Epithelial cell of esophagus (primary cell): ENCODE data around the gene DEAF1.

Source experiments
- DNase-seq: peaks from one replicate; pipeline ENCODE4 v3.0.0; 2010; ENCODE audit warnings: low read depth
- H3K4me3 ChIP-seq: 2 replicates; pipeline ENCODE4 v1.5.1; 2011; ENCODE audit warnings: mild to moderate bottlenecking, low read length, control low read depth
- TF ChIP-seq, protein P1 (sequence below): IDR thresholded peaks from 2 replicates; pipeline ENCODE4 v1.5.1; 2011; ENCODE audit warnings: low read depth, mild to moderate bottlenecking, low read length, control low read depth, inconsistent platforms; ENCODE audit not compliant: insufficient read depth; ENCODE audit errors: missing control alignments

DEAF1 gene

DNA sequence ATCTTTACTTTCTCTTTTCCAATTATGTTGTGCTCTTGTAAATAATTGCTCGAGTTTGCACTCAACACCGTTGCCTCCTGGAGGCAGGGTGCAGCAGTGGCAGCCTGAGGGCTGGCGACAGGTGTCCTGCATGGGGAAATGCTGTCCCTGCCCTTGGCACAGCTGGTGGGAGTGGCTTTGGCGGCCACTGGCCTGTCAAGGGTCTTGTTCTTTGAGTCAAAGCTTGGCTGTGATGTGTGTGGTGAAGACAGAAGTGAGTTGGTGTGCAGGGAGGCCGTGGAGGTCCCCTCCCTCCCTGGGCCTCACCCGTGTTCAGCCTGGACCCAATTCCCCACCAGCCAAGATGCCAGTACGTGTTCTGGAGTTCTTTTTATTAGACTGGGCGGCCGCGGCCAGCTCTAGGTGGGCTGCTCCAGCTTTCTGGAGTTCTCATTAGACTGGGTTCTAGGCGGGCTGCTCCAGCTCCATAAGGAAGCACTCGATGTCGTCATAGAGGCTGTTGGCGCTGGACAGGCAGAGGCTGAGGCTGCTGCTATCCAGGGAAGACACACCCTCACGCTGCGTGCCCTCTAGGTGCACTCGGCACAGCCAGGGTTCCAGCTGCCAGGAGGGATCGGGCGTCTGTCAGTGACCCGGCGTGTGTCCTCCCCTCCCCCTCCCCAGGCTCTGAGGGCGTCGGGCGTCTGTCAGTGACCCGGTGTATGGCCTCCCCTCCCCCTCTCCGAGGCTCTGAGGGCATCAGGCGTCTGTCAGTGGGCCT lies 82.6 kb downstream of the DEAF1 start:
- peak; percentile 40 for DNase-seq
- TF ChIP-seq, protein P1, sequence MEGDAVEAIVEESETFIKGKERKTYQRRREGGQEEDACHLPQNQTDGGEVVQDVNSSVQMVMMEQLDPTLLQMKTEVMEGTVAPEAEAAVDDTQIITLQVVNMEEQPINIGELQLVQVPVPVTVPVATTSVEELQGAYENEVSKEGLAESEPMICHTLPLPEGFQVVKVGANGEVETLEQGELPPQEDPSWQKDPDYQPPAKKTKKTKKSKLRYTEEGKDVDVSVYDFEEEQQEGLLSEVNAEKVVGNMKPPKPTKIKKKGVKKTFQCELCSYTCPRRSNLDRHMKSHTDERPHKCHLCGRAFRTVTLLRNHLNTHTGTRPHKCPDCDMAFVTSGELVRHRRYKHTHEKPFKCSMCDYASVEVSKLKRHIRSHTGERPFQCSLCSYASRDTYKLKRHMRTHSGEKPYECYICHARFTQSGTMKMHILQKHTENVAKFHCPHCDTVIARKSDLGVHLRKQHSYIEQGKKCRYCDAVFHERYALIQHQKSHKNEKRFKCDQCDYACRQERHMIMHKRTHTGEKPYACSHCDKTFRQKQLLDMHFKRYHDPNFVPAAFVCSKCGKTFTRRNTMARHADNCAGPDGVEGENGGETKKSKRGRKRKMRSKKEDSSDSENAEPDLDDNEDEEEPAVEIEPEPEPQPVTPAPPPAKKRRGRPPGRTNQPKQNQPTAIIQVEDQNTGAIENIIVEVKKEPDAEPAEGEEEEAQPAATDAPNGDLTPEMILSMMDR: peak; percentile 34
- H3K4me3 ChIP-seq: no peak overlapping the region

DNA sequence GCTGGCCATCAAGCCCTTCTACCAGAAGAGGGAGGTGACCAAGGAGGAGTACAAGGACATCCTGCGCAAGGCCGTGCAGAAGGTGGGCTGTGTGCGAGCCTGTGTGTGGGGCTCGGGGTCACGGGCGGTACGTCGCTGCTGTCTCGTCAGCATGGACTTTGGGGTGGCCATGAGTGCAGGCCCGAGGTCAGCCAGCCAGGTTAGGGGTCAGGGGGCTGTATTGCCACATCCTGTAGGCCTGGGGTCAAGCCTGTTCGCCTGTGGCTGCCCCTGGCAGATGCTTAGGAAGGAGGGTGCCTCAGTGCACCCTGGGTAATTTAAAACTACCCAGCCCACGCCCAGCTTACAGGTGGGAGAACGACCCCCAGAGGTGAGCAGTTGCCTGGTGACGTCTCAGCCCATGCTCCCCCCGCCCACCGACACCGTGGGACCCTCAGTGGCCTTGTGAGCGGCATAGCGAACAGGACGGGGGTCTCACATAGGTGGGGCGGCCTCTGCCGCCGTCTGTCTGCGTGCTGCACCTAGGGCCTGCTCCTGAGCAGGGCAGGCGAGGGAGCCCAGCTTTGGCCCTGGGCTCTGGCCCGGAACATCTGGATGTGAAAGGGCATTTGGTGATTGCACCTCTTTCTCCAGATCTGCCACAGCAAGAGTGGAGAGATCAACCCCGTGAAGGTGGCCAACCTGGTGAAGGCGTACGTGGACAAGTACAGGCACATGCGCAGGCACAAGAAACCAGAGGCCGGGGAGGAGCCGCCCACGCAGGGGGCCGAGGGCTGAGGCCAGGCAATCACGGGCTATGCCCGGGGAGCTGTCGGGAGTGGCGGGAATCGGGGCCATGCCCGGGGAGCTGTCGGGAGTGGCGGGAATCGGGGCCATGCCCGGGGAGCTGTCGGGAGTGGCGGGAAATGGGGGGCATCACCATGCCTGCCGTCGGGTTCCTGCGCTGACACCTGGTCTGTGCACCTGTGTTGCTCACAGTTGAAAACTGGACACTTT lies 83.7 kb downstream of the DEAF1 start:
- no peak for DNase-seq
- no peak overlapping the region for H3K4me3 ChIP-seq
- TF ChIP-seq, protein P1: no peak

DNA sequence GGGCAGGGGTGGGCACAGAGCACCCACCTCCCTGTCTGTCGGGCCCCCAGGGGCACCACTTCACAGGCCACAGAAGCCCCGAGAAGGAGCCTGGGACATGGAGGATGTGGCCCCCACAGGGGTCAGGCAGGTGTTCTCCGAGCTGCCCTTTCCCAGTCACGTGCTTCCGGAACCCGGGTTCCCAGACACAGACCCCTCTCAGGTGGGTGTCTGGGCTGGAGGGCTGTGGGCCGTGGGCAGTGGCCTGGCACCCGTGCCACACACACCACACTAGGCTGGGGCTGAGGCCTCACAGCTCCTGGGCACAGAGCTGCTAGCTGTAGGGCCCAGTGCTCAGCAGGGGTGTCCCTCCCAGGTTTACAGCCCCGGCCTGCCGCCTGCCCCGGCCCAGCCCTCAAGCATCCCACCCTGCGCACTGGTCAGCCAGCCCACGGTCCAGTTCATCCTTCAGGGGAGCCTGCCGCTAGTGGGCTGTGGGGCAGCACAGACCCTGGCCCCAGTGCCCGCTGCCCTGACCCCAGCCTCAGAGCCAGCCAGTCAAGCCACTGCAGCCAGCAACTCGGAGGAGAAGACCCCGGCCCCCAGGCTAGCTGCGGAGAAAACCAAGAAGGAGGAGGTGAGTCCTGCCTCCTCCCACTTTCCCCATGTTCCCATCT lies 84.7 kb downstream of the DEAF1 start:
- no peak overlapping the region for H3K4me3 ChIP-seq
- no peak for DNase-seq
- TF ChIP-seq, protein P1: no peak

DNA sequence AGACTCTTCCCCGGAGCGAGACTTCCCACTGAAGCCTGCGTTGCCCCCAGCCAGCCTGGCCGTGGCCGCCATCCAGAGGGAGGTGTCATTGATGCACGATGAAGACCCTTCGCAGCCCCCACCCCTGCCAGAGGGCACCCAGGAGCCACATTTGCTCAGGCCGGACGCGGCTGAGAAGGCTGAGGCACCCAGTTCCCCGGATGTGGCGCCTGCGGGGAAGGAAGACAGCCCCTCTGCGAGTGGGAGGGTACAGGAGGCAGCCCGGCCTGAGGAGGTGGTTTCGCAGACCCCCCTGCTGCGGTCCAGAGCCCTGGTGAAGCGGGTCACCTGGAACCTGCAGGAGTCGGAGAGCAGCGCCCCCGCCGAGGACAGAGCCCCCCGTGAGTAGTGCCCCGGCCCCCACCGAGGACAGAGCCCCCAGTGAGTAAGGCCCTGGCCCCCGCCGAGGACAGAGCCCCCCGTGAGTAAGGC lies 85.6 kb downstream of the DEAF1 start:
- TF ChIP-seq, protein P1: no peak
- H3K4me3 ChIP-seq: no peak overlapping the region
- DNase-seq: no peak

DNA sequence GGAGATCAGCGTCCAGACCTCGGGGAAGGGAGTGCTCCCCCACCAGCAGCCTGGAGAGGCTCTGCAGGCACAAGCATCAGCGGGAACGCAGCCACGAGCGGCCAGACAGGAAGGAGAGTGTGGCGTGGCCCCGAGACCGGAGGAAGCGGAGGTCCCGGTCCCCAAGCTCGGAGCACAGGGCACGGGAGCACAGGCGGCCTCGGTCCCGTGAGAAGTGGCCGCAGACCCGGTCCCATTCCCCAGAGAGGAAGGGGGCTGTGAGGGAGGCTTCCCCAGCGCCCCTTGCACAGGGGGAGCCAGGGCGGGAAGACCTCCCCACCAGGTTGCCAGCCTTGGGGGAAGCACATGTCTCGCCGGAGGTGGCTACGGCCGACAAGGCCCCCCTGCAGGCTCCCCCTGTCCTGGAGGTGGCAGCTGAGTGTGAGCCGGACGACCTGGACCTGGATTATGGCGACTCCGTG lies 86.2 kb downstream of the DEAF1 start:
- no peak for DNase-seq
- TF ChIP-seq, protein P1: no peak
- no peak overlapping the region for H3K4me3 ChIP-seq

DNA sequence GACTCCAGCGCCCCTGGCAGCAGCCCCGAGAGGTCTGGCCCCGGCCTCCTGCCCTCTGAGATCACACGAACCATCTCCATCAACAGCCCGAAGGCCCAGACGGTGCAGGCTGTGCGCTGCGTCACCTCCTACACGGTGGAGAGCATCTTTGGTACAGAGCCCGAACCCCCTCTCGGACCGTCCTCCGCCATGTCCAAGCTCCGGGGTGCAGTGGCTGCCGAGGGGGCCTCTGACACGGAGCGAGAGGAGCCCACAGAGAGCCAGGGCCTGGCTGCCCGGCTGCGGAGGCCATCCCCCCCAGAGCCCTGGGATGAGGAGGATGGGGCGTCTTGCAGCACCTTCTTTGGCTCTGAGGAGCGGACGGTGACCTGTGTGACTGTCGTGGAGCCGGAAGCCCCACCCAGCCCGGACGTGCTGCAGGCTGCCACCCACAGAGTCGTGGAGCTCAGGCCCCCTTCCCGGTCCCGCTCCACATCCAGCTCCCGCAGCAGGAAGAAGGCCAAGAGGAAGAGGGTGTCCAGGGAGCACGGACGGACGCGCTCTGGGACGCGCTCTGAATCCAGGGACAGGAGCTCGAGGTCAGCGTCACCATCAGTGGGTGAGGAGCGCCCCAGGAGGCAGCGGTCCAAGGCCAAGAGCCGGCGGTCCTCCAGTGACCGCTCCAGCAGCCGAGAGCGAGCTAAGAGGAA lies 86.9 kb downstream of the DEAF1 start:
- TF ChIP-seq, protein P1: no peak
- DNase-seq: no peak
- no peak overlapping the region for H3K4me3 ChIP-seq
